Pancreas (tissue), 10 donors: ENCODE measurements around the gene CYFIP1. TPM values are rescaled to one million over a fixed set of nuclear protein-coding genes. Genes with fewer than 3 reads are reported as not detected.

Experiments
- ATAC-seq, 4 donors: fragments of 200-7000 bp; cut with Tn5 transposase; one replicate each; pipeline versions ENCODE4 v1.8.0 to v1.9.1; 2020; ENCODE audit warnings: mild to moderate bottlenecking in 4 of 4, moderate library complexity in 4 of 4
- DNase-seq, 6 donors: peaks; one replicate each; pipeline ENCODE4 v3.0.0-alpha.2; 2020
- FAIRE-seq: peaks from 2 replicates; lab custom pipeline; 2012; peaks lifted over from hg19 to GRCh38; lab: Jason Lieb, UNC
- H3K27ac ChIP-seq, 4 donors: fragments of 200-600 bp; sonication (generic); 1 replicate in 3 of 4; 2 replicates in 1 of 4; pipeline versions ENCODE4 v1.5.0 to v1.8.0; 2020
- H3K27me3 ChIP-seq, 4 donors: fragments of 200-600 bp; one replicate each; pipeline ENCODE4 v1.8.0; 2021
- H3K36me3 ChIP-seq, 3 donors: fragments of 200-600 bp; sonication (generic) in 1 of 3; one replicate each; pipeline versions ENCODE4 v1.5.0 to v1.8.0; 2020 to 2021
- H3K4me1 ChIP-seq, 3 donors: fragments of 200-600 bp; one replicate each; pipeline ENCODE4 v1.8.0; 2021
- H3K4me3 ChIP-seq, 4 donors: fragments of 200-600 bp; sonication (generic) in 2 of 4; one replicate each; pipeline versions ENCODE4 v1.5.0 to v1.8.0; 2020 to 2021
- H3K9me3 ChIP-seq, 4 donors: fragments of 200-600 bp; one replicate each; pipeline ENCODE4 v1.8.0; 2021
- WGBS, 2 donors: extraction: QIAGEN DNeasy Blood & Tissue Kit; methylation state at CpG; one replicate each; pipeline ENCODE4 v1.1.7; 2013; 5-methylcytosine and 5-hydroxymethylcytosine counted together
- intact Hi-C, 3 donors: fragments of 100-400 bp; cut with DNase I; formaldehyde crosslinking; loops; one replicate each; pipeline versions ENCODE4 v1.11.1 to v1.14.2; 2022
- polyA plus RNA-seq, 2 donors: library from polyadenylated mRNA; stranded (reverse); fragments of 200-250 nt; gene quantifications; one replicate each; pipeline ENCODE4 v1.2.3, GENCODE V29; 2013
- total RNA-seq, 6 donors: library from RNA; stranded (reverse); fragmentation: NEBNext Ultra II Directional in 4 of 6; extraction: Animal tissue kit (Norgen Biotek cat#: 25700) in 4 of 6; gene quantifications; one replicate each; pipeline versions ENCODE4 v1.2.1 to v1.2.4, GENCODE V29; 2021 to 2023
- TF ChIP-seq, protein P1 (sequence below), 4 donors: fragments of 200-600 bp; sonication (generic) in 3 of 4; IDR thresholded peaks; one replicate each; pipeline versions ENCODE4 v1.5.0 to v1.8.0; 2021; ENCODE audit warnings: antibody characterized with exemption in 4 of 4
- donor health status: healthy with polysubstance abuse.
- donor health status: DM: no; HTN: no; CAD: no; lungs with moderate emphysema.
- donor health status: DM: no; HTN: no; CAD: no.
- donor health status: control.
- donor health status: control.
- donor health status: Bipolar disorder and iron deficiency.
- donor health status: DM: yes; HTN: yes; CAD: no.
- donor health status: DM: no; HTN: no; CAD: no.
- donor health status: DM: no; HTN: no; CAD: no.
- donor health status: DM: yes; HTN: yes; CAD: no.

The CYFIP1 gene
- total and polyA plus RNA-seq, 8 donors = 21.3 to 99.1 (median 59.2) TPM

DNA sequence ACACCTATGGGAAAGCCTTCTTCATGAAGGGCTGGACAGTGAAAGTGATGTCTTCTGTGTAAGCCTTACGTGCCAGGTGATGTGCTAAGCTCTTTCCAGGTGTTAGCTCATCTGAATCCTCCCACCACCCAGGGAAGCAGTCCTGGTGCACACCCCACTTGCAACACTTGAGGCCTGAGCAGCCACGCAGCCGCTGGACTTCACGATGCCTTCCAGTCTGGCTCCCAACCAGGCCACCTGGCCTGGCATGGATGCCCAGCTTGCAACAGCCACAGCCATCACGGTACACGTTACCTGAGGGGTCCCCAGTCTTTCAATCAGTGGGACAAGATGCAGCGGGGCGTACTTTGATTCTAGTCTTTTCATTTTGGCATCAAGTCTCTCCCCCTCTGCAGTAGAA lies 105.9 kb downstream of the CYFIP1 start:
- FAIRE-seq = no peak
- no peaks in the 10 kb centered on the region for H3K9me3 ChIP-seq
- peak in 1 of 6 donors; percentile 38 for DNase-seq
- H3K4me3 ChIP-seq = no peak overlapping the region
- ATAC-seq = no peak
- H3K4me1 ChIP-seq = no peaks in the 10 kb centered on the region
- H3K36me3 ChIP-seq = peaks cover 0 to 81% (median 18%) of the 10 kb centered on the region in 3 donors
- TF ChIP-seq, protein P1, sequence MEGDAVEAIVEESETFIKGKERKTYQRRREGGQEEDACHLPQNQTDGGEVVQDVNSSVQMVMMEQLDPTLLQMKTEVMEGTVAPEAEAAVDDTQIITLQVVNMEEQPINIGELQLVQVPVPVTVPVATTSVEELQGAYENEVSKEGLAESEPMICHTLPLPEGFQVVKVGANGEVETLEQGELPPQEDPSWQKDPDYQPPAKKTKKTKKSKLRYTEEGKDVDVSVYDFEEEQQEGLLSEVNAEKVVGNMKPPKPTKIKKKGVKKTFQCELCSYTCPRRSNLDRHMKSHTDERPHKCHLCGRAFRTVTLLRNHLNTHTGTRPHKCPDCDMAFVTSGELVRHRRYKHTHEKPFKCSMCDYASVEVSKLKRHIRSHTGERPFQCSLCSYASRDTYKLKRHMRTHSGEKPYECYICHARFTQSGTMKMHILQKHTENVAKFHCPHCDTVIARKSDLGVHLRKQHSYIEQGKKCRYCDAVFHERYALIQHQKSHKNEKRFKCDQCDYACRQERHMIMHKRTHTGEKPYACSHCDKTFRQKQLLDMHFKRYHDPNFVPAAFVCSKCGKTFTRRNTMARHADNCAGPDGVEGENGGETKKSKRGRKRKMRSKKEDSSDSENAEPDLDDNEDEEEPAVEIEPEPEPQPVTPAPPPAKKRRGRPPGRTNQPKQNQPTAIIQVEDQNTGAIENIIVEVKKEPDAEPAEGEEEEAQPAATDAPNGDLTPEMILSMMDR (IDR thresholded peaks at IDR 0.05) = no peak
- no peaks in the 10 kb centered on the region for H3K27me3 ChIP-seq
- intact Hi-C loops = no loop called here
- WGBS, 2 donors = 95 to 98% methylated on average over 8 of the region's 8 CpGs
- no peak overlapping the region for H3K27ac ChIP-seq

DNA sequence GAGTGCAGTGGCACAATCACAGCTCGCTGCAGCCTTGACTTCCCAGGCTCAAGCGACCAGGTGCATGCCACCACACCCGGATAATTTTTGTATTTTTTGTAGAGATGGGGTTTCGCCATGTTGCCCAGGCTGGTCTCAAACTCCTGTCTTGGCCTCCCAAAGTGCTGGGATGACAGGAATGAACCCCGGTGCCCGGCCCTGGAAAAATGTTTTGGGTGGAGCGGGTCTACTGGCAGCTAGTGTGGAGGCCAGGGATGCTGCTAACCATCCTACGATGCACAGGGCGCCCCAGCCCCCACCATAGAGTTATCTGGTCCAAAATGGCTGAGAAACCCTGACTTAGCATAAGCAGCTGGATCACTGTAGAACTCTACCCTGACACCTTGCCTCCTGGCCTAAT lies 106.3 kb downstream of the CYFIP1 start:
- Histone ChIP-seq H3K27me3 (no peaks in the 10 kb centered on the region), H3K9me3 (no peaks in the 10 kb centered on the region), H3K36me3 (peaks cover 0 to 85% (median 18%) of the 10 kb centered on the region in 3 donors), H3K27ac (no peak overlapping the region), H3K4me1 (no peaks in the 10 kb centered on the region), H3K4me3 (no peak overlapping the region)
- ATAC-seq (no peak), FAIRE-seq (no peak), DNase-seq (no peak)
- 96 to 97% methylated on average over 9 of the region's 9 CpGs for WGBS, 2 donors
- TF ChIP-seq, protein P1 (IDR thresholded peaks at IDR 0.05) = no peak
- intact Hi-C loops = no loop called here

DNA sequence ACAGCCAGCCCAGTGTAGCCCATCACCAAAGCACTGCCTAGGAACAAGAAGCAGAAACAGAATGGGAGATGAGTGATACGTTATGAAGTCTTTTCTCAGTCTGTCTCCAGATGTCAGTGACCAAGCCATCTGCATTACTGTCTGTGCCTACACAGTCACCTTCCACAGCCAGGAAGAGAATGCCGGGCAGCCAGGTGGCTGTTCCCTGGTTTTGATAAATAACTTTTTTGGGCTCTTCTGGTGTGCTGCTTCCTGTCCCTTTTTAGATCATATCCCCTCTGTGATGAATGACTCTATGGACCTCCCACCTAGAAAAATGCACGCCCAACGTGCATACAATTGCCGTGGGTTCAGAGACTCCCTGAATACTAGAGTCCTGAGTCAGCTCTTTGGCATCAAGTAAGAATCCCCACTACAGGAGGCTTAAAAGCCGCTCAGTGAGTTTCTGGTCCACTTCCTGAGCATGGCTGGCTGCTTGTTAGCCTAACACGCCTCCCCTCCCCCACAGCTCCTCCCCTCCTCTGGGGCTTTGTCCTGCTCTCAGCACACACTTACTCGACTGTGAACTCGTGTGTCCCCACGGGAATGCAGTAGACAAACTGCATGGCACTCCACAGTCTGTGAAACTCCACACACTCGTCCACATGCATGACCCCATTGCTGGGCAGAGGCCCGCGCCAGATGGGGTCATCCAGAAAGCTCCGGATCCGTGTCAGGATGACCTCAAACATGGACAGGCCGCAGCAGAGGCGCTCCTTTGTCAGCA lies 107.0 kb downstream of the CYFIP1 start:
- intact Hi-C loops = no loop called here
- FAIRE-seq (no peak), DNase-seq (peak in 1 of 6 donors; percentile 35), ATAC-seq (no peak)
- Histone ChIP-seq H3K4me3 (no peak overlapping the region), H3K36me3 (peaks cover 0 to 81% (median 18%) of the 10 kb centered on the region in 3 donors), H3K27me3 (no peaks in the 10 kb centered on the region), H3K27ac (no peak overlapping the region), H3K4me1 (no peaks in the 10 kb centered on the region), H3K9me3 (no peaks in the 10 kb centered on the region)
- 87 to 88% methylated on average over 17 of the region's 17 CpGs for WGBS, 2 donors
- TF ChIP-seq, protein P1 (IDR thresholded peaks at IDR 0.05) = no peak

DNA sequence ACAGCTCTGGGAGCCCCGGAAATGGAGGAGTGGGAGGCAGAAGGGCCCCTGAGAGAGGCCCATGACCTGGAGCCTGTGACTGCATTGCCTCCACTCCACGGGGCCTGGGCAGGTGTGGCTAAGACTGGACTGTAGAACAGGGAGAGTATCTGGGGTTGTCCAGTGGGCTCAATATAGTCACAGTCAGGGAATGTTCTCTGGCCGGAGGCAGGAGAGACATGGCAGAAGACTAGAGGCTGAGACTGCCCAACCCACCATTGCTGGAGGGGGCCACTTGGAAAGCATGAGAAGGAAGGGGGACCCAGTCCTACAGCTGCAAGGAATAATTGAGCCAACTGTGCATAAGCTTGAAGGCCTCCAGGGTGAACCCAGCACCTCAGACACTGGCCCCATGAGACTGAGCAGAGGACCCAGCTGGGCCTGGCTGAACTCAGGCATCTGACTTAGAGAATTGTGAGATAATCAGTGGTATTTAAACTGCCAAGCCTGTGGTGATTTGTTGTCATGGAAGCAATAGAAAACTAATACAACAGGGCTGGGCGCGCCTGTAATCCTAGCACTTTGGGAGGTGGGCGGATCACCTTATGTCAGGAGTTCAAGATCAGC lies 108.6 kb downstream of the CYFIP1 start:
- Histone ChIP-seq H3K4me1 (no peaks in the 10 kb centered on the region), H3K9me3 (no peaks in the 10 kb centered on the region), H3K27me3 (no peaks in the 10 kb centered on the region), H3K4me3 (no peak overlapping the region), H3K27ac (no peak overlapping the region), H3K36me3 (peaks cover 0 to 81% (median 22%) of the 10 kb centered on the region in 3 donors)
- ATAC-seq = peak in 1 of 4 donors; percentile 13
- whole genome bisulfite sequencing, 2 donors = 95 to 96% methylated on average over 6 of the region's 6 CpGs
- TF ChIP-seq, protein P1 (IDR thresholded peaks at IDR 0.05) = no peak
- no peak for FAIRE-seq
- no peak for DNase-seq
- intact Hi-C loops = no loop called here

DNA sequence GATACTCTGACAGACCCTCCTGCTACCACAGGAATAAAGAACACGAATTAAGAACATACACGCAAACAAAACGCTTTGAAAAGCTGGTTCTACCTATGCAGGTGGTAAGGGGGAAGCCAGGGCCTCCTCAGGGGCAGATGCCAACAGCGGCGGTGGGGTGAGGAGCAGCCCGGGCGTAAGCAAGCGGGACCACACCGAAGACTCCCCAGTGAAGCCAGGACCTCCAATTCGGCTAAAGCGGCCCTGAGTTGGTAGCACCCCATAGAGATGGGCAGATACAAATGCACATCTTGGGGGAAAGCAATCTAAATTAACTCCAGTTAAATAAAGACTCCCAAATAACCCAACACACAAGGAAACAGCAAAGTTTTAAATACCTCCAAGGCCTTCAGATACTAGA lies 109.3 kb downstream of the CYFIP1 start:
- ATAC-seq (no peak), FAIRE-seq (no peak), DNase-seq (no peak)
- H3K4me1 ChIP-seq = no peaks in the 10 kb centered on the region
- peaks cover 0 to 87% (median 22%) of the 10 kb centered on the region in 3 donors for H3K36me3 ChIP-seq
- H3K27me3 ChIP-seq = no peaks in the 10 kb centered on the region
- WGBS, 2 donors = 97% methylated on average over 11 of the region's 11 CpGs
- no peaks in the 10 kb centered on the region for H3K9me3 ChIP-seq
- H3K4me3 ChIP-seq = no peak overlapping the region
- intact Hi-C loops = no loop called here
- H3K27ac ChIP-seq = no peak overlapping the region
- TF ChIP-seq, protein P1 (IDR thresholded peaks at IDR 0.05) = no peak
